ENCODE results near the gene COBL.

Gene COBL

GRCh38 chr7:51144178-51144577, 172.4 kb downstream of the COBL start:
- Mint-ChIP-seq H3K36me3 (ENCODE audit: low read depth) (no peaks in the 10 kb centered on the region), H3K4me1 (ENCODE audit: low read depth) (peaks cover 12% of the 10 kb centered on the region), H3K4me3 (no peak overlapping the region), H3K27ac (no peak overlapping the region), H3K9me3 (peaks cover 11% of the 10 kb centered on the region), H3K27me3 (peaks cover 4% of the 10 kb centered on the region)

GRCh38 chr7:51142741-51143385, 173.7 kb downstream of the COBL start:
- H3K27ac Mint-ChIP-seq, result no peak overlapping the region

GRCh38 chr7:51141451-51142003, 175.1 kb downstream of the COBL start:
- Mint-ChIP-seq H3K4me3 (no peak overlapping the region), H3K36me3 (ENCODE audit: low read depth) (no peaks in the 10 kb centered on the region), H3K27me3 (peaks cover 4% of the 10 kb centered on the region), H3K9me3 (no peaks in the 10 kb centered on the region), H3K4me1 (ENCODE audit: low read depth) (peaks cover 12% of the 10 kb centered on the region), H3K27ac (no peak overlapping the region)

More at GRCh38 chr7:51142741-51143385, 173.7 kb downstream of the COBL start:
- Mint-ChIP-seq H3K27me3 (peaks cover 4% of the 10 kb centered on the region), H3K4me3 (no peak overlapping the region), H3K4me1 (ENCODE audit: low read depth) (peaks cover 12% of the 10 kb centered on the region), H3K9me3 (peaks cover 4% of the 10 kb centered on the region), H3K36me3 (ENCODE audit: low read depth) (no peaks in the 10 kb centered on the region)

GRCh38 chr7:51140199-51141164, 176.1 kb downstream of the COBL start:
- Mint-ChIP-seq H3K27ac (no peak overlapping the region), H3K27me3 (peaks cover 4% of the 10 kb centered on the region), H3K9me3 (no peaks in the 10 kb centered on the region), H3K4me3 (no peak overlapping the region), H3K4me1 (ENCODE audit: low read depth) (peaks cover 12% of the 10 kb centered on the region), H3K36me3 (ENCODE audit: low read depth) (no peaks in the 10 kb centered on the region)

- Mint-ChIP-seq H3K9me3 (no peaks in the 10 kb centered on the region), H3K4me1 (ENCODE audit: low read depth) (peaks cover 12% of the 10 kb centered on the region), H3K36me3 (ENCODE audit: low read depth) (no peaks in the 10 kb centered on the region), H3K27me3 (peaks cover 4% of the 10 kb centered on the region), H3K4me3 (no peak overlapping the region), H3K27ac (no peak overlapping the region)
Observed at GRCh38 chr7:51139796-51140195, 176.8 kb downstream of the COBL start.

GRCh38 chr7:51138123-51139085, 178.2 kb downstream of the COBL start:
- H3K27me3 Mint-ChIP-seq, result peaks cover 2% of the 10 kb centered on the region
- no peaks in the 10 kb centered on the region for H3K9me3 Mint-ChIP-seq
- no peak overlapping the region for H3K4me3 Mint-ChIP-seq
- no peak overlapping the region for H3K27ac Mint-ChIP-seq
- peaks cover 12% of the 10 kb centered on the region for H3K4me1 Mint-ChIP-seq (ENCODE audit: low read depth)
- no peaks in the 10 kb centered on the region for H3K36me3 Mint-ChIP-seq (ENCODE audit: low read depth)

- Mint-ChIP-seq H3K4me3 (no peak overlapping the region), H3K27me3 (no peaks in the 10 kb centered on the region), H3K4me1 (ENCODE audit: low read depth) (peaks cover 11% of the 10 kb centered on the region), H3K9me3 (no peaks in the 10 kb centered on the region), H3K27ac (no peak overlapping the region), H3K36me3 (ENCODE audit: low read depth) (no peaks in the 10 kb centered on the region)
Observed at GRCh38 chr7:51135576-51135975, 181.0 kb downstream of the COBL start.

GRCh38 chr7:51134013-51134441, 182.6 kb downstream of the COBL start:
- H3K4me1 Mint-ChIP-seq (ENCODE audit: low read depth), result no peaks in the 10 kb centered on the region
- no peaks in the 10 kb centered on the region for H3K36me3 Mint-ChIP-seq (ENCODE audit: low read depth)
- H3K27ac Mint-ChIP-seq, result no peak overlapping the region
- no peaks in the 10 kb centered on the region for H3K9me3 Mint-ChIP-seq
- no peak overlapping the region for H3K4me3 Mint-ChIP-seq
- no peaks in the 10 kb centered on the region for H3K27me3 Mint-ChIP-seq

GRCh38 chr7:51132661-51133060, 183.9 kb downstream of the COBL start:
- Mint-ChIP-seq H3K27ac (no peak overlapping the region), H3K4me1 (ENCODE audit: low read depth) (no peaks in the 10 kb centered on the region), H3K4me3 (no peak overlapping the region), H3K36me3 (ENCODE audit: low read depth) (no peaks in the 10 kb centered on the region), H3K9me3 (no peaks in the 10 kb centered on the region), H3K27me3 (no peaks in the 10 kb centered on the region)

- Mint-ChIP-seq H3K27me3 (no peaks in the 10 kb centered on the region), H3K4me1 (ENCODE audit: low read depth) (no peaks in the 10 kb centered on the region), H3K36me3 (ENCODE audit: low read depth) (no peaks in the 10 kb centered on the region), H3K27ac (no peak overlapping the region), H3K4me3 (no peak overlapping the region), H3K9me3 (no peaks in the 10 kb centered on the region)
Observed at GRCh38 chr7:51129527-51130472, 186.8 kb downstream of the COBL start.

- no peak overlapping the region for H3K27ac Mint-ChIP-seq
- peaks cover 2% of the 10 kb centered on the region for H3K4me1 Mint-ChIP-seq (ENCODE audit: low read depth)
- H3K4me3 Mint-ChIP-seq, result no peak overlapping the region
- H3K36me3 Mint-ChIP-seq (ENCODE audit: low read depth), result no peaks in the 10 kb centered on the region
- H3K9me3 Mint-ChIP-seq, result no peaks in the 10 kb centered on the region
- no peaks in the 10 kb centered on the region for H3K27me3 Mint-ChIP-seq
Observed at GRCh38 chr7:51128545-51129435, 187.8 kb downstream of the COBL start.

DNA sequence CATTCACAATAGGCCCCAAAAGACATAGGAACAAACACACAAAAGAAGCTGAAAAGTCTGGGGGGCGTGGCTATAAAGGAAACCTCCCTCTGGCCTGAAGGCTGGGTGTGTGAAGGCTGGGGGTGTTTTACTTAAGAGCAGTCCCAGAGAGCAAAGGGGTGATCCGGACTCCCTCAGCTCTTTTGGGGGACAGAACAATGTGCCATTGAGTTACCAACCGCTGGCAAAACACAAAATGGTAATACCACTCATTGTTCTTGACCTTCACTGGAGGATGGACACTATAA, 189.0 kb downstream of the COBL start:
- H3K27ac Mint-ChIP-seq, result no peak overlapping the region
- H3K4me3 Mint-ChIP-seq, result no peak overlapping the region
- H3K9me3 Mint-ChIP-seq, result no peaks in the 10 kb centered on the region
- H3K4me1 Mint-ChIP-seq (ENCODE audit: low read depth), result peaks cover 15% of the 10 kb centered on the region
- H3K36me3 Mint-ChIP-seq (ENCODE audit: low read depth), result no peaks in the 10 kb centered on the region
- H3K27me3 Mint-ChIP-seq, result no peaks in the 10 kb centered on the region

All from stimulated activated naive CD8-positive, alpha-beta T cell treated with anti-CD3 and anti-CD28 coated beads, Interleukin-15, Interleukin-2, amounts not matched to agents 100 ng/mL and 50 ng/mL, for 24 hours (primary cell).